HG02885 (cell line): ENCODE measurements around the gene ZFHX3.

Source experiments
- ATAC-seq: cut with Tn5 transposase; IDR thresholded peaks from one replicate; pipeline ENCODE4 v1.9.1; 2021; ENCODE audit warnings: mild to moderate bottlenecking; ENCODE audit not compliant: unreplicated experiment, poor library complexity

Gene ZFHX3

GRCh38 chr16:72819345-72819744, 228.6 kb downstream of the ZFHX3 start:
- no peak for ATAC-seq

DNA sequence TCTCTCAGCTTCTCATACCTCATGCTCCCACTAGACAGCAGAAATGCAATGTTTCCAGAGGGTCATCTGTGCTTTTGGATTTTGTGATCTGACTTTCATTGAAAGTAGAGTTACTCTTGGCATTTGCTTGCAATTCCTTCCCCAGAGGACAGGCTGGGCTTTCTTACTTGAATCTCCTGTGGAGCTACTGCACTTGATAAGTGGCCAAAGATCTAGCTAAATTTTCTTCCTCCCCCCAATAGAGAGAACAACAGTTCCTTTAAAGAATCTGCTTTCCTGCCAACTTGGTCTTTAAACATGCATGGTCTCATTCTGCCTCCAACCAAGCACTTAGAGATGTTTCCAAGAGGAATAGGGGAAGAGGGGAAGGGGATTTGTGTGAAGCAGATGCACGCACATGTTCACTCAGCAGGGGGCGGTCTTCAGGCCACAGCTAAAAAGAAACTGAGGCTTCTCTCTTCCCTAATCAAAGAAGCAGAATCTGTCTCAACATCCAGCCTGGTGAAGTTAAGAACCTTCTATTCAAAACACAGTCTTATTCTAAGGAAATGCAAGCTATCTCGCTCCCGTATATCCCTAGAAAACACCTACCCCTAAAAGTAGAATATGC, 229.6 kb downstream of the ZFHX3 start:
- no peak for ATAC-seq

GRCh38 chr16:72815348-72816318, 232.3 kb downstream of the ZFHX3 start:
- ATAC-seq: peak; percentile 94

DNA sequence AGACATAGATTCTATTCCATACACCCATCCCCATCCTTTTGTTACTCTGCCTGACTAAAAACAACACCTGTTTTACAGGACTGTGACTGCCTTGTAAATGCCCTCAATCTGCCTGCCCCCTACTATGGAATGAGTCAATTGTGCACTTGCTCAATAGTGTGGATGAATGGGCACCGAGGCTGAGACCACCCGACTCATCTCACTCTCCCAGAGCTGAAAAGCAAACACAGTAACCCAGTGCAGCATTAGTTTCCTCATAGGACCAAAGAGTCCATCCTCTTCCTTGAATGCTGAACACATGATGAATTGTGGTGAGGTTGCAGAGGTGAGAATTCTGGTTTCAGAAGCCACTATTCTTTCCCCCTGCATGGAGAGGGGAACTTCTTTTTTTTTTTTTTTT, 233.7 kb downstream of the ZFHX3 start:
- ATAC-seq: no peak

DNA sequence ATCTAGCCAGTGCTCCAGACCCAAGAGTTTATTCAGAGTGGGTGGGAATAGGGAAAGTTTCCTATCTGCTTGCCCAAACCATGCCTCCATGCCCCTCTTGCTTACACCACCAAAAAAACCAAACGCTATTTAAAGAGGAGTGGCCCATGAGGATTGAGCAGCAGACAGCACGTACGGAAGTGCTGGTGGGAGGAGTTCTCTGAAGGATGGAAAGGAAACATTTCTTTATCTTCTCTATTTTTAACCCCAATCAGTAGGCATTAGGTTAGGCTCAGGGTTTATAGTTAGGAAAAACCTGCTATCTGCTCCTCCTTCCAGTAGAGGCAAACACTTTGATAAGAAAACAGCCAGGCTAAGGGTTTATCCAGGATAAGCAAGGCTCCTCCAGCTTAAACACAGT, 235.3 kb downstream of the ZFHX3 start:
- no peak for ATAC-seq

DNA sequence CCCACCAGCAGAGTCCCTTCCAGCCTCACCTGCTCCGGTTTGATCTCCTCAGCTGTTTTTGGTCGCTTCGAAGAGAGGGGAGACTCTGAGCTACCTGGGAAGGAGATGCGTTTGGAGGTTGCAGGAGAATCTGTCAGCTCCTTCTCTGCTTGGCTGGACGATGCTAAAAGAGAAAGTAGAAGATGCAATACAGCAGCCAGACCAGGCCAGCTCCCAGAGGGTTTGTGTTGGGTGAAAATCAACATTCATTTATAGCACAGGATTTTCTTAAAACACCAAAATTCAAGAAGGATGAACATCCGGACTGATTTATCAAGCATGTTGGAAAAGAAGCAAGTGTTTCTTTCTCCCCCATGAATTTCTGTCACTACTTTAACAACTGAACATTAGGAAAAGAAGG, 236.1 kb downstream of the ZFHX3 start:
- no peak for ATAC-seq

DNA sequence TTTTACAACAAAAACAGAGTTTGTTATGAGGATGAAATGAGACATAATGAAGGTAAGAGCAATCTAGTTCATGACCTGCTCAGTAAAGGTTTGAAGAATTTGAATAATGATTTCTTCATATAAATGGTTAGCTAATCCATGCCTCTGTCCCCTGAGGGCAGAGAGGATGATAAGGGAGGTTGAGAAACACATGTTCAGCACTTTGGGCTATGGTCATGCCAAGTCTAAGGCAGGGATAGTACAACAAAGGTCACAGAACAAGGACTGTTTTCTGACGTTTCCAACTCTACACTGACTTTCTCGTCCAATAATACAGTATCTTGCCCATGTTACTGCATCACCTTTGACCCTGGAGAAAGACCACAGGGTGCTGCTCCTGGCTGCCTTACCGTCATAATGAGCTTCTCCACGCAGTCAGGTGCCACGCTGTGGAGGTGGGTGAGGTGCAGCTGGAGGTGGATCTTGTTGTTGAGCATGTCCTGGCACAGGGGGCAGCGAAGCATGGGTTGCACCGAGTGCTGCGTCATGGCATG, 236.7 kb downstream of the ZFHX3 start:
- no peak for ATAC-seq

GRCh38 chr16:72810480-72810879, 237.4 kb downstream of the ZFHX3 start:
- ATAC-seq: no peak

DNA sequence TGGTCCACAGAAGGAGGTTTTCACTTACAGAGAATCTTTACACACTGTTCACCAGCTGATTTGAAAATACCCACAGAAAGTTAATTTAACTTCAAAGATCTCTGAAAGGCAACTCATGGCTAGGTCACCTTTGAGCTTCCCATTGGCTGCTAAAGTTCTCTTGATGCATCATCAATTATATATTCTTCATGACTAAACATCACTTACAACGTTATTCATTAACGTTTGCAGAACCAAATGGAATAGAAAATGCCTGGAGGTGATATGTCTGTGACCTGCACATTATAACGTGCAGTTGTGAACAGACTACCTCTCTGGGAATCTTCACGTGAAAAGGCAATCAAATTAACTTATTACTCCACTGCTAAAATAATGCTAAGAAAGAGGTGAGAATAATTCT, 238.5 kb downstream of the ZFHX3 start:
- ATAC-seq: no peak

- ATAC-seq: no peak
These were observed 239.2 kb downstream of the ZFHX3 start for GRCh38 chr16:72808754-72809153.

DNA sequence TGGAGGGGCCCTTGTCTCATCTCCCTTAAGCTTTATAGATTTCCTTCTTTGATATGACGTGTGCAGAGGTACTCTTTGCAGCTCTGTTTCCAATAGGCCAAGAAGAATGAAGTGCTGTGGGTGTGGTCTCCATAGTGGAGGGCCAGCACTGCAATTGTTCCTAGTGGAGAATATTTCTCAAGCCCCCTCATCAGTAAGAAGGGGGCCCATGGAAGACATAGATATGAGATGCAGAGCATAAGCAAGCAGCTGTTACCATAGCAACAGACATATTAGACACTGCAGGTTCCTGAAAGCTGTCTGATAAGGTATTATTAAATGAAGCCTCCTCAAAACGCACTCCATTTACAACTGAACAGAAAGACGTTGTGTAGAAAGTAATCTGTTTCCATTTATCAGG, 240.7 kb downstream of the ZFHX3 start:
- no peak for ATAC-seq

DNA sequence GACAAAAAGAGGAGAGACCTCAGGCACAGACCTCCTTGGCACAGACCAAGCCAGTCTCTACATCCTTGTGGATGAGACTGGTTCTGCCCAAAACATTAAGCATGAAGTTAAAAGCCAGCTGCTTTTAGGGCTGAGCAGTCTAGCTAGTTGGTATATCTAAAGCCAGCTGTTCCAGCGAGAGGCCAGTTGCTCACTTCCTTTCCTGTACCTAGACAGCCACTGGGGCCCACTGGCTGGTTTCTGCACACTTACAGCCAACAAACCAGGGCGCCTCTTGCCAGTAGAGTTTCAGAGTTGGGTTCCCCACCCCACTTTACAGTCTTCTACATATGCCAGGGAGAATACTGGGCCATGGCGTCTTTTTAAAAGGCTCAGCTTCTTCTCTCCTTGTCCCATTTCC, 242.4 kb downstream of the ZFHX3 start:
- no peak for ATAC-seq

GRCh38 chr16:72800524-72801161, 247.3 kb downstream of the ZFHX3 start:
- no peak for ATAC-seq

- ATAC-seq: no peak
These were observed 249.7 kb downstream of the ZFHX3 start for GRCh38 chr16:72798264-72798663.

DNA sequence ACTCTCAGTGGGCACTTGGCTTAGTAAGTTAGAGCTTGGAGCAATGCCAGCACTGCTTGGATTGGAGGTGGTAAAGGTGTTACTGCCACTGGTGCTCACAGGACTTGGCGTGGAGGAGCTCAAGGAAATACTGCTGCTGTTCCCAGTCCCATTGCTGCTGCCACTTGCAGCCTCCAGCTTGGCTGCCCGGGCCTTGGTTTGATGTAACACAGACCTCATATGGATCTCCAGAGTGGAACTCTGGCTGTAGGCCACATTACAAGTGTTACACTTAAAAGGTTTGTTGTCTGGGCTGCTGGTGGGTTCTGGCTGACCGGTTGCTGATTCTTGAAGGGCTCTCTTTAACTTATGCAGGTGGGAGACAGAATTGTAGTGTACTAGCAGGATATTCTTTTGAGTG, 250.3 kb downstream of the ZFHX3 start:
- no peak for ATAC-seq

- ATAC-seq: no peak
These were observed 251.7 kb downstream of the ZFHX3 start for GRCh38 chr16:72796222-72796621.

- no peak for ATAC-seq
These were observed 252.9 kb downstream of the ZFHX3 start for GRCh38 chr16:72794986-72795385.

DNA sequence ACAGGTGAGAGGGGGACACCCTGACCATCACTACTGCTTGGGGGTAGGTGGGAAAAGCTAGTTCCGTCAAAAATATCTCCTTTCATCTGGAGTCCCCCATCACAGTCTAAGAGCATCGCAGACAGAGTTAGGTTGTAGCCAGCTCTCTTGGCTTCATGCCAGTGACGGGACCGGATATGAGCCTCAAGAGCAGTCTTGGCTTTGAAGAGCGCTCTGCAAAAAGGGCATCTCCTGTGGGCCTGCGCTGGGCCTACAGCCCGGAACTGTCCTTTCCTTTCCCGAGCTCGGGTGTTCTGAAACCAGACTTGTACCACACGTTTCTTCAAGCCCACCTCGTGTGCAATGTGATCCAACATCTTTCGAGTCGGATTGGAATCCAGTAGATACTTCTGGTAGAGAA, 253.6 kb downstream of the ZFHX3 start:
- no peak for ATAC-seq

GRCh38 chr16:72793716-72794115, 254.2 kb downstream of the ZFHX3 start:
- ATAC-seq: no peak

DNA sequence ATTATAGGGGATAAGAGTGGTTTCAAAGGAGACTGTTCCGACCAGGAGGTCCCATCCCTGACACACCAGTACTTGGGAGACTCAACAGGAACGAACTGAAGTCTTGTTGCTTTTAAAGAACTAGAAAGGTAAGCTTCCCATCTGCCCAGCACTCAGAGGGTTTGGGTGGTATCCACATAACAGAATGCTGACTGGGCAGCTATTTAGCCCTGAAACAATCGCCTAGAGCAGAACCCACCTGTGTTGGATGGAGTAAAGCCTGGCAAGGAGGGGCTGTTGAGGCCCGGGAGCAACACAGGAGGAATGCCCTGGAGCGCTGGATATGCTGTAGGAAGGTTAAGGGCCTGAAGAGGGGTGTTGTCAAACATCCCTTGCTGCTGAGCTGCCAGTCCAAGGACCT, 254.9 kb downstream of the ZFHX3 start:
- no peak for ATAC-seq

DNA sequence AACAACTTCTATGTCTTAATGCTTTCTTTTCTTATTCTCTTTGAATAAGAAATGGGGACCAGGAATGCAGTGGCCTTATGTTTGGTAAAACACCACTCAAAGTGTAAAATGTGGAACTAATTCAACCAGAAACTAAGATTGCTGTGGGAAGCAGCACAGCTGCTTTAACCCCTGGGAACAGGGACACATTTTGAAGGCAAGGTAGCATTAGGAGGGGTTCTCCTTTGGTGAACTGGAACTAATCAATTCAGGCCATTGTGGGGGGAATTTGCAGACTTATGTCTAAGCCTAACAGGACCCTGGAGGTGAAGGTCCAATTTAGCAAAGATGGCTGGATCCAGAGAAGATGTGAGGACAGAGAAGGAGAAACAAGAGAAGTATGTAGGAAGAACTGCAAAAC, 256.1 kb downstream of the ZFHX3 start:
- ATAC-seq: no peak
